H1 (cell line): ENCODE data around the gene ZNF511. TPM values are rescaled to one million over a fixed set of nuclear protein-coding genes. Genes with fewer than 3 reads are reported as not detected.

Experiments used
- CTCF ChIA-PET: fragments of 300-600 bp; sonication (Branson Sonifier 250); formaldehyde crosslinking; loops from one replicate; lab custom pipeline; 2021; ENCODE audit not compliant: partially characterized antibody; lab: Charles Lee
- POLR2A ChIA-PET: fragments of 300-600 bp; sonication (Branson Sonifier 250); formaldehyde crosslinking; loops from one replicate; lab custom pipeline; 2021; ENCODE audit warnings: inconsistent platforms; ENCODE audit not compliant: partially characterized antibody; lab: Charles Lee
- DNase-seq, 2 experiments: peaks; one replicate each; pipeline versions ENCODE4 v3.0.0 to v3.0.0-alpha.2; 2010 to 2022; ENCODE audit warnings: low spot score in 2 of 2, low read depth in 1 of 2, mixed read lengths in 1 of 2
- FAIRE-seq: peaks from 2 replicates; lab custom pipeline; 2011; peaks lifted over from hg19 to GRCh38; lab: Jason Lieb, UNC
- H2AFZ ChIP-seq: 2 replicates; pipeline ENCODE4 v1.8.1; 2012; ENCODE audit warnings: low read length, inconsistent platforms
- H2AK5ac ChIP-seq: 2 replicates; pipeline ENCODE4 v1.6.1; 2013; ENCODE audit warnings: low read depth, low read length
- H2BK120ac ChIP-seq: replicated peaks from 2 replicates; pipeline ENCODE3; 2013; ENCODE audit warnings: low read depth, low read length, inconsistent platforms
- H2BK12ac ChIP-seq: 2 replicates; pipeline ENCODE4 v1.6.1; 2013; ENCODE audit warnings: low read depth, low read length
- H2BK15ac ChIP-seq: 2 replicates; pipeline ENCODE4 v1.6.1; 2013; ENCODE audit warnings: low read length
- H2BK20ac ChIP-seq: 2 replicates; pipeline ENCODE4 v1.6.1; 2013; ENCODE audit warnings: low read length
- H2BK5ac ChIP-seq: 2 replicates; pipeline ENCODE4 v1.6.1; 2013; ENCODE audit warnings: low read depth, low read length
- H3K14ac ChIP-seq: 2 replicates; pipeline ENCODE4 v1.6.1; 2013; ENCODE audit warnings: inconsistent platforms; ENCODE audit not compliant: insufficient read length
- H3K18ac ChIP-seq: 2 replicates; pipeline ENCODE4 v1.6.1; 2013; ENCODE audit warnings: low read length; ENCODE audit errors: extremely low read depth
- H3K23ac ChIP-seq: 2 replicates; pipeline ENCODE4 v1.6.1; 2013; ENCODE audit warnings: inconsistent platforms; ENCODE audit not compliant: insufficient read length
- H3K23me2 ChIP-seq: 2 replicates; pipeline ENCODE4 v1.6.1; 2013; ENCODE audit warnings: low read depth, low read length
- H3K27ac ChIP-seq: 2 replicates; pipeline ENCODE4 v1.6.1; 2011; ENCODE audit warnings: low read depth, low read length, inconsistent platforms
- H3K27me3 ChIP-seq, 4 experiments: replicated peaks in 1 of 4; 1 replicate in 1 of 4; 2 replicates in 3 of 4; pipeline versions ENCODE4 v1.6.1 to v1.8.1; 2011 to 2013; ENCODE audit warnings: low read length in 3 of 4, mild to moderate bottlenecking in 3 of 4, inconsistent platforms in 2 of 4, mixed read lengths in 2 of 4, moderate library complexity in 1 of 4; ENCODE audit not compliant: control insufficient read depth in 3 of 4, insufficient read depth in 3 of 4; ENCODE audit errors: extremely low read depth in 1 of 4
- H3K36me3 ChIP-seq, 4 experiments: 2 replicates each; pipeline versions ENCODE4 v1.6.1 to v1.8.1; 2011 to 2013; ENCODE audit warnings: mild to moderate bottlenecking in 4 of 4, low read length in 3 of 4, moderate library complexity in 2 of 4, control low read depth in 1 of 4, inconsistent platforms in 1 of 4; ENCODE audit not compliant: insufficient read depth in 4 of 4, control insufficient read depth in 2 of 4
- H3K4ac ChIP-seq: replicated peaks from 2 replicates; pipeline ENCODE3; 2013; ENCODE audit warnings: low read length, low read depth, mixed read lengths, inconsistent platforms; ENCODE audit not compliant: insufficient read length
- H3K4me1 ChIP-seq, 4 experiments: replicated peaks in 1 of 4; 1 replicate in 1 of 4; 2 replicates in 3 of 4; pipeline versions ENCODE4 v1.6.1 to v1.8.1; 2011 to 2013; ENCODE audit warnings: low read length in 3 of 4, inconsistent platforms in 2 of 4, mixed read lengths in 1 of 4; ENCODE audit not compliant: insufficient read depth in 4 of 4, control insufficient read depth in 3 of 4
- H3K4me2 ChIP-seq, 2 experiments: 2 replicates each; pipeline versions ENCODE4 v1.6.1 to v1.8.1; 2011 to 2013; ENCODE audit warnings: low read depth in 2 of 2, low read length in 2 of 2, control low read depth in 1 of 2, inconsistent platforms in 1 of 2, mild to moderate bottlenecking in 1 of 2; ENCODE audit not compliant: insufficient read depth in 1 of 2
- H3K4me3 ChIP-seq, 4 experiments: fragments of 200-600, 300-600 bp in 1 of 4; sonication (generic), shearing (Covaris generic), sonication (Bioruptor Twin) in 1 of 4; 2 replicates each; pipeline versions ENCODE4 v1.5.1 to v1.8.1; 2011 to 2016; ENCODE audit warnings: low read length in 4 of 4, low read depth in 3 of 4, control low read depth in 2 of 4, inconsistent platforms in 2 of 4, mild to moderate bottlenecking in 2 of 4, mixed read lengths in 1 of 4, moderate library complexity in 1 of 4; ENCODE audit not compliant: insufficient read depth in 2 of 4; ENCODE audit errors: extremely low read depth in 1 of 4
- H3K56ac ChIP-seq: replicated peaks from 2 replicates; pipeline ENCODE3; 2013; ENCODE audit warnings: low read depth, mild to moderate bottlenecking, mixed read lengths, low read length, inconsistent platforms; ENCODE audit not compliant: insufficient read length
- H3K79me1 ChIP-seq: 2 replicates; pipeline ENCODE4 v1.6.1; 2013; ENCODE audit warnings: low read depth, low read length, control low read depth
- H3K79me2 ChIP-seq, 2 experiments: 2 replicates each; pipeline versions ENCODE4 v1.6.1 to v1.8.1; 2012 to 2013; ENCODE audit warnings: low read length in 2 of 2, mild to moderate bottlenecking in 2 of 2, inconsistent platforms in 1 of 2; ENCODE audit not compliant: insufficient read depth in 2 of 2, control insufficient read depth in 1 of 2
- H3K9ac ChIP-seq, 4 experiments: replicated peaks in 1 of 4; 1 replicate in 1 of 4; 2 replicates in 3 of 4; pipeline versions ENCODE4 v1.6.1 to v1.8.1; 2011 to 2013; ENCODE audit warnings: low read depth in 3 of 4, low read length in 3 of 4, control low read depth in 2 of 4, mild to moderate bottlenecking in 2 of 4, moderate library complexity in 2 of 4, inconsistent platforms in 1 of 4; ENCODE audit errors: extremely low read depth in 1 of 4
- H3K9me3 ChIP-seq, 2 experiments: 2 replicates each; pipeline versions ENCODE4 v1.6.1 to v1.8.1; 2012 to 2013; ENCODE audit warnings: mild to moderate bottlenecking in 2 of 2, moderate library complexity in 2 of 2, control low read depth in 1 of 2, inconsistent platforms in 1 of 2, low read depth in 1 of 2, low read length in 1 of 2, mixed read lengths in 1 of 2; ENCODE audit not compliant: insufficient read depth in 2 of 2
- H4K20me1 ChIP-seq, 2 experiments: replicated peaks in 1 of 2; 2 replicates each; pipeline versions ENCODE3 to v1.8.1; 2011 to 2013; ENCODE audit warnings: inconsistent platforms in 2 of 2, low read length in 2 of 2, mild to moderate bottlenecking in 1 of 2; ENCODE audit not compliant: insufficient read depth in 2 of 2, control insufficient read depth in 1 of 2
- H4K5ac ChIP-seq: 2 replicates; pipeline ENCODE4 v1.6.1; 2013; ENCODE audit warnings: low read length, low read depth, mixed read lengths, inconsistent platforms; ENCODE audit not compliant: insufficient read length
- H4K8ac ChIP-seq: 2 replicates; pipeline ENCODE4 v1.8.0; 2013; ENCODE audit warnings: mild to moderate bottlenecking, moderate library complexity, low read length, inconsistent platforms; ENCODE audit not compliant: insufficient read depth; ENCODE audit errors: extremely low read depth
- H4K91ac ChIP-seq: replicated peaks from 2 replicates; pipeline ENCODE3; 2013; ENCODE audit warnings: low read length, mixed read lengths, inconsistent platforms; ENCODE audit not compliant: insufficient read length
- EZH2 ChIP-seq: fragments of 200-600 bp; sonication (generic); IDR thresholded peaks from 2 replicates; pipeline ENCODE4 v1.7.1; 2012; ENCODE audit warnings: low read depth, mild to moderate bottlenecking, moderate library complexity, low read length, inconsistent platforms; ENCODE audit not compliant: severe bottlenecking
- WGBS, 2 experiments: shearing (Covaris generic) in 1 of 2; methylation state at CpG; one replicate each; pipeline versions ENCODE4 v1.1.6 to v1.1.7; 2013 to 2015; ENCODE audit warnings: low lambda C conversion rate in 2 of 2, mixed read lengths in 2 of 2, inconsistent platforms in 1 of 2, low coverage in 1 of 2, missing lambda C conversion rate in 1 of 2; ENCODE audit not compliant: insufficient replicate concordance in 2 of 2, insufficient coverage in 1 of 2, insufficient read length in 1 of 2; ENCODE audit errors: extremely low coverage in 1 of 2, missing lambda C conversion rate in 1 of 2; 5-methylcytosine and 5-hydroxymethylcytosine counted together
- polyA plus RNA-seq, 7 experiments: library from polyadenylated mRNA; depleted of rRNA in 3 of 7; stranded (reverse) in 5 of 7; unstranded in 2 of 7; fragments of >200 nt in 5 of 7; fragments of 200-250 nt in 2 of 7; gene quantifications; 1 replicate in 5 of 7; 2 replicates in 1 of 7; 4 replicates in 1 of 7; pipeline versions ENCODE4 v1.2.1 to v1.2.3, GENCODE V29; 2011 to 2013; ENCODE audit warnings: missing spikeins in 2 of 7, mixed read lengths in 2 of 7
- total RNA-seq: library from RNA; stranded (reverse); fragmentation: NEBNext Ultra II Directional; extraction: Animal tissue kit (Norgen Biotek cat#: 25700); gene quantifications from 2 replicates; pipeline ENCODE4 v1.2.1, GENCODE V29; 2021

Gene ZNF511
- total and polyA plus RNA-seq, 2 of the 8 experiments (the other 6 are each of a cell fraction or from before 2014, with no cell fraction given): 55.4 to 71.7 TPM

- no peak overlapping the region for H2BK120ac ChIP-seq
- H3K79me2 ChIP-seq: peaks cover 0 to 2% of the 10 kb centered on the region in 2 experiments; a peak in 1 of 4 replicates
- DNase-seq (no peak), FAIRE-seq (no peak)
- no peak overlapping the region for H3K56ac ChIP-seq
- no peak overlapping the region for H3K4me2 ChIP-seq
- no peak overlapping the region for H2AFZ ChIP-seq
- no peak overlapping the region for H3K14ac ChIP-seq
- no peak overlapping the region for H2BK20ac ChIP-seq
- H3K18ac ChIP-seq: no peak overlapping the region
- H3K4me1 ChIP-seq: no peaks in the 10 kb centered on the region
- TF ChIP-seq EZH2: no peak
- H4K20me1 ChIP-seq: peaks cover 0 to 8% of the 10 kb centered on the region in 2 experiments
- H3K4me3 ChIP-seq: no peak overlapping the region
- H4K8ac ChIP-seq: no peak overlapping the region
- no peak overlapping the region for H2AK5ac ChIP-seq
- no peak overlapping the region for H3K4ac ChIP-seq
- peaks cover 2% of the 10 kb centered on the region for H3K79me1 ChIP-seq
- no peak overlapping the region for H2BK5ac ChIP-seq
- H3K9ac ChIP-seq: no peak overlapping the region
- ChIA-PET POLR2A (no interaction called here), CTCF (interaction anchor here (1.4 kb wide), 1 partner anchor 10 kb away, joined by 3 read pairs; no protein-coding TSS in a partner anchor)
- 85% methylated on average over 10 of the region's 10 CpGs; no CpG with 5 or more reads in 1 of the 2 experiments for WGBS, 2 experiments
- H3K36me3 ChIP-seq: peaks cover 26 to 60% (median 48%) of the 10 kb centered on the region in 4 experiments
- H4K5ac ChIP-seq: no peak overlapping the region
- H3K23me2 ChIP-seq: no peaks in the 10 kb centered on the region; the same call in 1 of the 2 replicates
- no peak overlapping the region for H4K91ac ChIP-seq
- no peaks in the 10 kb centered on the region for H3K9me3 ChIP-seq
- H2BK12ac ChIP-seq: no peak overlapping the region
- H3K23ac ChIP-seq: no peak overlapping the region
- no peak overlapping the region for H2BK15ac ChIP-seq
- no peak overlapping the region for H3K27ac ChIP-seq
- H3K27me3 ChIP-seq: no peaks in the 10 kb centered on the region
Observed at GRCh38 chr10:133297504-133297903, 11.2 kb upstream of the ZNF511 start.
